Mesenchymal stem cell (in vitro differentiated cells and primary cell): ENCODE measurements around the gene CDH3.

Experiments used
- DNase-seq: peaks from one replicate; pipeline ENCODE4 v3.0.0-alpha.2; 2013
- H2AFZ ChIP-seq: one replicate; pipeline ENCODE4 v1.6.1; 2013; ENCODE audit warnings: low read depth, mild to moderate bottlenecking, control low read depth, inconsistent platforms, low read length, moderate library complexity
- H2AK5ac ChIP-seq: 2 replicates; pipeline ENCODE4 v1.6.1; 2013; ENCODE audit warnings: low read length, moderate library complexity, mild to moderate bottlenecking, inconsistent platforms; ENCODE audit not compliant: severe bottlenecking
- H2BK120ac ChIP-seq: one replicate; pipeline ENCODE4 v1.6.1; 2013; ENCODE audit warnings: low read depth, mild to moderate bottlenecking, inconsistent platforms, low read length, moderate library complexity
- H2BK12ac ChIP-seq, 2 experiments: one replicate each; pipeline ENCODE4 v1.6.1; 2013; ENCODE audit warnings: inconsistent platforms in 2 of 2, low read length in 2 of 2, mild to moderate bottlenecking in 2 of 2, moderate library complexity in 2 of 2, control low read depth in 1 of 2
- H2BK15ac ChIP-seq: one replicate; pipeline ENCODE4 v1.6.1; 2013; ENCODE audit warnings: mild to moderate bottlenecking, low read depth, inconsistent platforms; ENCODE audit not compliant: poor library complexity, severe bottlenecking
- H2BK5ac ChIP-seq: 2 replicates; pipeline ENCODE4 v1.6.1; 2013; ENCODE audit warnings: low read depth, mild to moderate bottlenecking, low read length, control low read depth, inconsistent platforms; ENCODE audit not compliant: poor library complexity, severe bottlenecking
- H3K14ac ChIP-seq, 2 experiments: one replicate each; pipeline ENCODE4 v1.6.1; 2013; ENCODE audit warnings: inconsistent platforms in 2 of 2, low read length in 2 of 2, control low read depth in 1 of 2, mild to moderate bottlenecking in 1 of 2, moderate library complexity in 1 of 2
- H3K18ac ChIP-seq, 2 experiments: one replicate each; pipeline ENCODE4 v1.6.1; 2013; ENCODE audit warnings: inconsistent platforms in 2 of 2, low read length in 2 of 2, control low read depth in 1 of 2, low read depth in 1 of 2, mild to moderate bottlenecking in 1 of 2
- H3K23ac ChIP-seq, 2 experiments: one replicate each; pipeline ENCODE4 v1.6.1; 2013; ENCODE audit warnings: inconsistent platforms in 2 of 2, low read length in 2 of 2, mild to moderate bottlenecking in 2 of 2, moderate library complexity in 2 of 2, control low read depth in 1 of 2
- H3K27ac ChIP-seq: 2 replicates; pipeline ENCODE4 v1.5.1; 2013; ENCODE audit warnings: mild to moderate bottlenecking, moderate library complexity, low read length, control low read depth, inconsistent platforms; ENCODE audit not compliant: poor library complexity, severe bottlenecking
- H3K27me3 ChIP-seq, 2 experiments: 2 replicates each; pipeline versions ENCODE4 v1.6.1 to v1.7.0; 2013; ENCODE audit warnings: low read length in 2 of 2, mild to moderate bottlenecking in 2 of 2, moderate library complexity in 2 of 2, control low read depth in 1 of 2, inconsistent platforms in 1 of 2; ENCODE audit not compliant: control insufficient read depth in 1 of 2, insufficient read depth in 1 of 2
- H3K36me3 ChIP-seq, 2 experiments: 2 replicates each; pipeline versions ENCODE4 v1.6.1 to v1.7.0; 2013; ENCODE audit warnings: low read length in 2 of 2, control low read depth in 1 of 2, inconsistent platforms in 1 of 2, low read depth in 1 of 2, mild to moderate bottlenecking in 1 of 2; ENCODE audit not compliant: insufficient read depth in 2 of 2, control insufficient read depth in 1 of 2
- H3K4ac ChIP-seq, 2 experiments: one replicate each; pipeline ENCODE4 v1.6.1; 2013; ENCODE audit warnings: inconsistent platforms in 2 of 2, low read length in 2 of 2, mild to moderate bottlenecking in 2 of 2, moderate library complexity in 2 of 2, control low read depth in 1 of 2, low read depth in 1 of 2
- H3K4me1 ChIP-seq: 2 replicates; pipeline ENCODE4 v1.6.1; 2013; ENCODE audit warnings: low read depth, low read length, control low read depth; ENCODE audit not compliant: control insufficient read depth, insufficient read depth
- H3K4me2 ChIP-seq: 2 replicates; pipeline ENCODE4 v1.6.1; 2013; ENCODE audit warnings: low read length, mild to moderate bottlenecking, inconsistent platforms; ENCODE audit not compliant: poor library complexity, severe bottlenecking
- H3K4me3 ChIP-seq, 2 experiments: 2 replicates each; pipeline versions ENCODE4 v1.5.1 to v1.7.0; 2013; ENCODE audit warnings: low read length in 2 of 2, mild to moderate bottlenecking in 2 of 2, control low read depth in 1 of 2, low read depth in 1 of 2; ENCODE audit not compliant: insufficient read depth in 1 of 2
- H3K79me1 ChIP-seq: replicated peaks from 2 replicates; pipeline ENCODE4 v1.6.1; 2013; ENCODE audit warnings: mild to moderate bottlenecking, control low read depth, low read length, inconsistent platforms; ENCODE audit not compliant: poor library complexity, severe bottlenecking
- H3K9ac ChIP-seq: 2 replicates; pipeline ENCODE4 v1.7.0; 2013; ENCODE audit warnings: mild to moderate bottlenecking, low read length, moderate library complexity
- H3K9me3 ChIP-seq: 2 replicates; pipeline ENCODE4 v1.7.0; 2013; ENCODE audit warnings: mild to moderate bottlenecking, low read length; ENCODE audit not compliant: control insufficient read depth
- H4K8ac ChIP-seq: one replicate; pipeline ENCODE4 v1.6.1; 2013; ENCODE audit warnings: inconsistent platforms, mild to moderate bottlenecking, low read length, moderate library complexity
- H4K91ac ChIP-seq: one replicate; pipeline ENCODE4 v1.6.1; 2013; ENCODE audit warnings: mild to moderate bottlenecking, low read length, inconsistent platforms
- WGBS: methylation state at CpG from one replicate; pipeline ENCODE4 v1.1.7; 2013; ENCODE audit warnings: mixed read lengths; 5-methylcytosine and 5-hydroxymethylcytosine counted together

CDH3 gene

GRCh38 chr16:68626557-68626956 is 18.6 kb upstream of the CDH3 start:
- no peak overlapping the region for H2BK15ac ChIP-seq
- no peak overlapping the region for H2BK12ac ChIP-seq
- H3K4me1 ChIP-seq: no peaks in the 10 kb centered on the region
- H2AK5ac ChIP-seq: no peak overlapping the region
- no peak overlapping the region for H4K91ac ChIP-seq
- 89% methylated on average over 8 of the region's 8 CpGs for WGBS
- no peaks in the 10 kb centered on the region for H3K79me1 ChIP-seq
- H3K36me3 ChIP-seq: no peaks in the 10 kb centered on the region
- H3K4me2 ChIP-seq: no peak overlapping the region
- no peak overlapping the region for H2BK120ac ChIP-seq
- H3K4me3 ChIP-seq: no peak overlapping the region
- no peaks in the 10 kb centered on the region for H3K27me3 ChIP-seq
- H3K27ac ChIP-seq: no peak overlapping the region
- H3K9ac ChIP-seq: no peak overlapping the region
- H4K8ac ChIP-seq: no peak overlapping the region
- no peak overlapping the region for H3K14ac ChIP-seq
- H2AFZ ChIP-seq: no peak overlapping the region
- no peak overlapping the region for H2BK5ac ChIP-seq
- H3K4ac ChIP-seq: no peak overlapping the region
- H3K18ac ChIP-seq: no peak overlapping the region
- peaks cover 13% of the 10 kb centered on the region for H3K9me3 ChIP-seq
- no peak overlapping the region for H3K23ac ChIP-seq
- no peak for DNase-seq

GRCh38 chr16:68627951-68628425 is 17.1 kb upstream of the CDH3 start:
- Histone ChIP-seq H3K14ac (no peak overlapping the region), H3K9ac (no peak overlapping the region), H4K91ac (no peak overlapping the region), H3K23ac (no peak overlapping the region), H2BK15ac (no peak overlapping the region), H2BK12ac (no peak overlapping the region), H3K4me3 (no peak overlapping the region), H3K4me2 (no peak overlapping the region), H3K27me3 (no peaks in the 10 kb centered on the region), H3K9me3 (peaks cover 9% of the 10 kb centered on the region), H3K4ac (no peak overlapping the region), H3K18ac (no peak overlapping the region), H2AK5ac (no peak overlapping the region), H2AFZ (no peak overlapping the region), H3K4me1 (no peaks in the 10 kb centered on the region), H2BK5ac (no peak overlapping the region), H2BK120ac (no peak overlapping the region), H3K36me3 (no peaks in the 10 kb centered on the region), H3K79me1 (no peaks in the 10 kb centered on the region), H3K27ac (no peak overlapping the region), H4K8ac (no peak overlapping the region)
- no peak for DNase-seq
- 61% methylated on average over 5 of the region's 5 CpGs for WGBS

GRCh38 chr16:68629351-68629910 is 15.7 kb upstream of the CDH3 start:
- Histone ChIP-seq H3K4me3 (no peak overlapping the region), H3K27me3 (no peaks in the 10 kb centered on the region), H3K4me1 (no peaks in the 10 kb centered on the region), H3K27ac (no peak overlapping the region), H3K4ac (no peak overlapping the region), H3K18ac (no peak overlapping the region), H2AFZ (no peak overlapping the region), H2BK15ac (no peak overlapping the region), H3K79me1 (no peaks in the 10 kb centered on the region), H4K91ac (no peak overlapping the region), H3K9me3 (peaks cover 9% of the 10 kb centered on the region), H2BK120ac (no peak overlapping the region), H3K9ac (no peak overlapping the region), H3K23ac (no peak overlapping the region), H3K14ac (no peak overlapping the region), H4K8ac (no peak overlapping the region), H2BK12ac (no peak overlapping the region), H3K4me2 (no peak overlapping the region), H3K36me3 (no peaks in the 10 kb centered on the region), H2BK5ac (no peak overlapping the region), H2AK5ac (no peak overlapping the region)
- DNase-seq: no peak
- WGBS: 79% methylated on average over 7 of the region's 7 CpGs

- Histone ChIP-seq H3K4me1 (no peaks in the 10 kb centered on the region), H4K91ac (no peak overlapping the region), H3K79me1 (no peaks in the 10 kb centered on the region), H3K14ac (no peak overlapping the region), H2AK5ac (no peak overlapping the region), H3K4me2 (no peak overlapping the region), H3K9me3 (no peaks in the 10 kb centered on the region), H2BK120ac (no peak overlapping the region), H3K9ac (no peak overlapping the region), H3K4me3 (no peak overlapping the region), H3K27me3 (peaks cover 0 to 4% of the 10 kb centered on the region in 2 experiments), H2AFZ (no peak overlapping the region), H4K8ac (no peak overlapping the region), H3K27ac (no peak overlapping the region), H3K23ac (no peak overlapping the region), H3K36me3 (no peaks in the 10 kb centered on the region), H2BK15ac (no peak overlapping the region), H3K18ac (no peak overlapping the region), H2BK5ac (no peak overlapping the region), H2BK12ac (no peak overlapping the region), H3K4ac (no peak overlapping the region)
- no peak for DNase-seq
- 66% methylated on average over 12 of the region's 12 CpGs for WGBS
These were observed 9.0 kb upstream of the CDH3 start for GRCh38 chr16:68636064-68636560.
